ENCODE measurements around the gene MRPS34.

The MRPS34 gene

GRCh38 chr16:1782408-1783264, 9.7 kb upstream of the MRPS34 start, which contains the start of the genes NUBP2 and SPSB3:
TSS of gene NUBP2 (plus strand) at chr16:1782960. CDS start at chr16:1783021, 61 bp downstream.
TSS of gene SPSB3 (minus strand) at chr16:1782571. CDS start at chr16:1781483, 1,088 bp downstream.
- in situ Hi-C loops (cut with MboI; ENCODE audit: low sequenced_read_pairs), result no loop called here

- in situ Hi-C loops (cut with MboI; ENCODE audit: low sequenced_read_pairs), result no loop called here
These were observed 8.9 kb upstream of the MRPS34 start for GRCh38 chr16:1781758-1782407.

DNA sequence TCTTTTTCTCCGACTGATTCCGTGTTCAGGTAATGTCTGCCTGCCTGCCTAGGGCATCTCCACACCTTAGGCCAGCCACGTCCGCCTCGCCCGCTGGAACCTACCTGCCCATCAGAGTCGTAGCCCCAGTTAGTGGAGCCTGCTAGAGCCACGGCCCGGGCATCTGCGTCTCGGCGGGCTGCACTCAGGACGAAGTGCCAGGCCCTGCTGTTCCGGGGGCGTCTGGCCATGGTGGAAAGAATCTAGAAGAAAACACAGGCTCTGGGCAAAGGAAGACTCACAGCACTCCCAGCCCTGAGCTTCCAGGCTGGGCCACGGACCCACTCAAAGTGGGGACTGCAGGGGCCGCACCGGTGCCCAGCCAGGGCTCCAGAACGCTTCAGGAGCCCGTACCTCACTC, 8.3 kb upstream of the MRPS34 start:
- in situ Hi-C loops (cut with MboI; ENCODE audit: low sequenced_read_pairs), result no loop called here

- in situ Hi-C loops (cut with MboI; ENCODE audit: low sequenced_read_pairs), result no loop called here
These were observed 7.7 kb upstream of the MRPS34 start for GRCh38 chr16:1780677-1781072.

GRCh38 chr16:1779741-1780676, 7.1 kb upstream of the MRPS34 start:
- in situ Hi-C loops (cut with MboI; ENCODE audit: low sequenced_read_pairs), result no loop called here

- in situ Hi-C loops (cut with MboI; ENCODE audit: low sequenced_read_pairs), result no loop called here
These were observed 6.3 kb upstream of the MRPS34 start for GRCh38 chr16:1779234-1779701.

DNA sequence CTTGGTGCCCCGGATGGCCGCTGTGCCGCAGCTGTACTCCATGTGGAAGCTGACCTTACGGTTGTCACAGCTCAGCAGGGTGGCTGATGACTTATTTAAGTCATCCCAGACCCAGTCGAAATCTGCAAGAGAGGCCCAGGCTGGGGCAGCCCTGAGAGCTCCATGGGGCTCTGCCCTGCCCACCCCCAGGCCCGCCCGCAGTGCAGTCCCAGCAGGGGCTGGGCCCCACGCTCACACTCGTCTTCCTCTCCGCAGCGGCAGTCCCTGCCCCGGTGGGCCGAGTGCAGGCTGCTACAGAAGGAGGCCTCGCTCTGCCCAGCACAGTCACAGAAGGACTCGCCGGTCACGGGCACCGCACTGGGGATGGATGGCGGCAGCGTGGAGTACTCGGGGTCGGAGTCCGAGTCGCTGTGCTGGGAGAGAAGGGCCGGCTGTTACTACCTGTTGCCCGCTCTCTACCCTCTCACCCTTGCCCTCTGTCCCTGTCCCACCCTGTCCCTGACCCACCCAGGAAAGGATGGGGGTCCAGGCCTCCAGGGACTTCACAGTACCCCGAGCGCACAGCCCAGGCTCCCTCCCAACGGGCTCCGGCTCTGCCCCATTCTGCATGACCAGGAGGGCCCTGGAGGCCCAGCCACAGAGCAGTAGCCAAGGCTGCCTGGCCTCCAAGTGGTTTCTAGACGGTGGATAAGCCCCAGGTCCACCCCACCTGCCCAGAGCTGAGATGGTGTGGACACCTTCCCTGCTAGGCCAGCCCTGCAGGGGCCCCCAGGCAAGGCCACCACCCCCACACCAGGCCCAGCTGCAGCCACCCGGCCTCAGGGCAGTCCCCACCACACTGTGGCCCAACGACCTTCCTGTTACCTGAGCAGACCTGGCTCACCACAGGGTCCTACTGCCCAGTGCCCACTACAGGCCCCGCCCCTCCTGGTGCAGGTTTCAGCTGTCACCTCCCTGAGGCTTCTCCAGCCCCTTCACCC, 5.6 kb upstream of the MRPS34 start:
- in situ Hi-C loops (cut with MboI; ENCODE audit: low sequenced_read_pairs), result no loop called here

DNA sequence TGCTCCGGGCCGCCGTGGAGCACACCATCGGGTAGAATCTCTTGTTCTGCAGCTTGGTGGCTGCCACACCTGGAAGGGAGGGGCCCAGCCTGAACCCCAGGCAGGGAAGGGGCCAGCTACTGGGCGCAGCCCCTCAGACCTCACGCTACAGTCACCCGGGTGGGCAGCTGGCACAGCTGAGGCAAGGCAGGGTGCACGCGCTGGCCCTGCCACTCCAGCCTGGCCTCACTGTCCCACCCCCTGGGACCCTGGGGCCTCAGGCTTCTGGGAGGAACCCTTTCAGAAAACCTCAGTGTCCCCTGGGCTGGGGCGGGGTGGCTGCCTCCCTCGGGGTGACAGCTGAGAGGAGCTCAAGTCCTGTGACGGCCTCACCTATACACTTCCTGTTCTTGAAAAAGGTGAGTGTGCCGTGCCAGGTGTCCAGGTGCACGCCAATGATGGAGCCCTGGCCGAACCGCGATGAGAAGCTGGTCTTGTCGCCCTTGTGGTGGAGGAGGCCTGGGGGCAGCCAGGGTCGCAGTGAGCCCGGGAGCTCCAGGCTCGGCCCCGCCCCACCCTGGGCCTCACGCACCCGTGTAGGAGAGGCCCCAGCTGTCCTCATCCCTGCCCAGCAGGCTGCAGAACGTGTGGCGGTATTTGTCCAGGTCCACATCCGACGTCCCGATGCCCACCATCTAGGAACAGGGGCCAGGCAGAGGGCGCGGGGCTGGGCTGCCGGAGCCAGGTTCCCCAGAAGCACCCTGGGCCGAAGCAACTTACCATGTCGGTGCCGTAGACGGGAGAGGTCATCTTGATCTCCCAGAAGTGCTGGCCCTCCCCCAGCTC, 4.7 kb upstream of the MRPS34 start:
- in situ Hi-C loops (cut with MboI; ENCODE audit: low sequenced_read_pairs), result no loop called here

DNA sequence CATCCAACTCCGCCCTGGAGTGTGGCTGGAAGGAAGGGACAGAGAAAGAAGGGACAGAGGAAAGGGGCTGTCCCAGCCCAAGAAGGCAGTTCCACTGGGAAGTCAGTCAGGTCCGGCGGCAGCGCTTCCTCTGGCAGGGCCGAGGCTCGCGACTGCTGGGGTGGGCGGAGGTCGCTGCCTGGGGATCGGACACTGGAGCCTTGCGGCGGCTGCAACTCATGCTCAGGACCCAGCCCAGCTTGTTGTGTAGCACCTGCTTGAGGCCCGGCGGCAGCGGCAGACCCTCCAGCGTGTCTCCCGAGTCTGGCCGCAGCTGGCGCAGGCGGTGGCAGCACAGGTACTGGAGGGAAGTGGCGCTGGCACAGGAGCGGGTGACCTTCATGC, 4.0 kb upstream of the MRPS34 start:
- in situ Hi-C loops (cut with MboI; ENCODE audit: low sequenced_read_pairs), result no loop called here

DNA sequence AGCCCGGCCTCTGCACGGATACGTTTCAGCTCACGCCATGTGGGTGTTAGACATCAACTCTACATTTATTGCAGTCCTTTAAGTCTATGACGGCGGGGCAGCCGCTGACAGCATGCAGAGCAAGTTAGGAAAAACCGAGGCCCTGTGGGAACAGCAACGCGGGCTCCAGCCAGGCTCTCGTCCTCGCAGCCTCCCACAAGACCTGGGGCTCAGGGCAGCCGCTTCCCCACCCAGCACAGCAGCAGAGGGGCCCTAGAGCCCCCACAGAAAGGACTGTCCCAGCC, 3.7 kb upstream of the MRPS34 start:
- in situ Hi-C loops (cut with MboI; ENCODE audit: low sequenced_read_pairs), result no loop called here

DNA sequence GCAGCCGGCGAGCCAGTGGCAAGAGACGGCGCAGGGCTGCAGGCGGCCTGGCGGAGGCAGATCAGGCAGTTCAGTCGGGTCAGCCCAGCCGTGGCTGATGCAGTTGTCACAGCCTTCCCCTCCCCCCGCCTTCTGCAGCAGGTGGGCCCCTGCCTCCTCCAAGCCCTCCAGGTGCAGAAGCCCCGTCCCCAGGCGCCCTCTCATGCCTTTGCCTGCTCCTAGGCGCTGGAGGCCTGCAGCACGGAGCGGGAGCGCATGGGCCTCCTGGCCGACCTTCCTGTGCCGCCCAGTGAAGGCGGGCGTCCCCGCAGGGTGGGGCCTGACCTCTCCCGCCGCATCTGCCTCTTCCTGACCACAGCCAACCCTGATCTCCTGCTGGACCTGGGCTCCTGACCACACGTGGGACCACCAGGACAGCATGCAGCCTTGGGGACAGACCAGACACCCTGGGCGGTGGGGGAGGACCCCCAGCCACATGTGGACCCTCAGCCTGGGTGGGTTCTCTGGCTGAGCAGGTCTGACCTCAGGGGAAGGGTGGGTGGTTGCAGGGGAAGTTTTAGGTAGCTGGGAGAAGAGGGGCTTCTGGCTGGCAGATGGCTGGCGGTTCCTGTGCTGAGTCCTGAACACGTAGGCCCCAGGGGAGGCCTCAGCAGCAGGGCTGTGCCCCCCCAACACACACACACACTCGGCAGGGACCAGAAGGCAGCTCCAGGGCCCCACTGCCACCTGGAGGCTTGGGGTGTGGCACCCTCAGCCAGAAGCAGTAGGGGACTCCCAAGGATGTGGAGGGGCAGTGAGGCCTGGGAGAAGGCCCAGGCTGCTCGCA, 3.1 kb upstream of the MRPS34 start:
- in situ Hi-C loops (cut with MboI; ENCODE audit: low sequenced_read_pairs), result no loop called here

DNA sequence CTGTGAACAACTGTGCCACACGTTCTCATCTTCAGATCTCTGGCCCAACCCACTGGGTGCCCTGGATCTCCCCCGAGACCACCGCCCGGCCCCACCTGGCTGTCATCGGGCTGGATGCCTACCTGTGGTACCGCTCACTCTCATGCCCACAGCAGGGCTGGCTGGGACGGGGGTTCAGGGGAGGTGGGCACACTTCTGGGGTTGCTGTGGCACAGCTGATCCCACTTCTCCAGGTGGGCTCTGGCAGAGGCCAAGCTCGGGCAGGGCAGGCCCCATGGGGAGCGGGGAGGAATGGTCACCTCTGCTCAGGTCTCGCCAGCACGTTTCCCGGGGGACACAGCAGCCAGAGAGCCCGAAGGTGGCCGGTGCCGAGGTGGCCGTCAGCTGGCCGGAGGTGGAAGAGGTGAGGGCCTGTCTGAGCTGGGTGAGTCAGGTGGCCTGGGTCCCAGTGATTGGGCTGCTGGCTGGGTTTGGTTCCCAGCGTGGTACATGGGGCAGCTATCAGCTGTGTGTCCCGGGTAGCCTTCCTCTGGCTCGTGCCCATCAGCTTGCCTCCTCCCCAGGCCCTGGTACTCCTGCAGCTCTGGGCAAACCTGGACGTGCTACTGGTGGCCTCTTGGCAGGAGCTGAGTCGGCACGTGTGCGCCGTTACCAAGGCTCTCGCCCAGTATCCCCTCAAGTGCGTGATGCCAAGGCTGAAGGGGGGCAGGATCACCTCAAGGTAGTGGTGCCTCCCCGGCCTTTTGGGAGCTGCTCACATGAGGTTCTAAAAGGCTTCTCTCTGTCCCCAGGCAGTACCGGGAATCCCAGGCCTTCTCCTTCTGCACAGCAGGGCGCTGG, 2.3 kb upstream of the MRPS34 start:
- in situ Hi-C loops (cut with MboI; ENCODE audit: low sequenced_read_pairs), result no loop called here

DNA sequence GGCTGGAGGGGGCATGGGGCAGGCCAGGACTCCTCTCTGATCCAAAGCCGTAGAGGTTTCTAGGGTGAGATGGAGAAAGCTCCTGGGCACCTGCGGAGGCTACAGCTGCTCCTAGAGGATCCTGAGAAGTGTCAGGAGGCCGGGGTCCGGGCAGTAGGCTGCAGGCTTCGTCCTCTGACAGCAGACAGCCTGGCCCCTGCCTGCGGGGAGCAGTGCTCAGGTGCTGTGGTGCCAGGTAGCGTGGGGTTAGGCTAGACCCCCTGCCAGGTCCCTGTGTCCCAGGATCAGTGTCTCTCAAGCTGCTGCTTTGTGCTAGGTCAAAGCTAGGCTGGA, 1.5 kb upstream of the MRPS34 start:
- in situ Hi-C loops (cut with MboI; ENCODE audit: low sequenced_read_pairs), result no loop called here

- in situ Hi-C loops (cut with MboI; ENCODE audit: low sequenced_read_pairs), result no loop called here
These were observed 941 bp upstream of the MRPS34 start for GRCh38 chr16:1773703-1774447.

DNA sequence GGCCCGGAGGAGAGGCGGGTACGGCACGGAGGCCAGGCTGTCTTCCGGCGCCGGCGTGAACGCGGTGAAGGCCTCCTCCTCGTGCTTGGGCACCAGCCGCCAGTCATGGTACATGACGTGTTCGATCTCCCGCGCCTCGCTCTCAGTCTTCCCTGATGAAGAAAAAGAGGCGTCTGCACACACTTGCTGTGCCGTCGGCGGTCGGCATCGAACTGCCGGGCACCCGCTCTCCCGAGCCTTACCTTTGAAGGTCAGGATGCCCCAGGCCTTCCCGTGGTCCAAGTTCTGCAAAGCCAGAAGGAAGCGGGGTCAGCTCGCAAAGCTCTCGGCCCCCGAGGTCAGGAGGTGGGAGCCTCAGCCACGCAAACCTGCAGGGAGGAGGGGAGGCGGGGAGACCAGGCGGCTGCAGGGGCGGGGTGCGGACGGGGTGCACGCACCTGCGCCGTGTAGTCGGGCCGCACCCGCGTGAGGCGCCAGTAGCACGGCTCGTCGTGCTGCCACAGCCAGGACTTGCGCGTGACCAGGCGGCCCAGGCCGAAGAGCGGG, 499 bp downstream of the MRPS34 start, which contains the start of gene EME2:
Gene EME2, plus strand, starts transcription at position 449 of the 546 bp plus-strand sequence. CDS start 418 bp downstream, outside the sequence.
- in situ Hi-C loops (cut with MboI; ENCODE audit: low sequenced_read_pairs), result no loop called here

- in situ Hi-C loops (cut with MboI; ENCODE audit: low sequenced_read_pairs), result no loop called here
These were observed 1.0 kb downstream of the MRPS34 start for GRCh38 chr16:1771864-1772361.

Measured in HL-60/S4 (cell line).